Gastrocnemius medialis (tissue), 4 donors: Measurements from ENCODE around the gene CIB4.

ENCODE experiments used
- CTCF ChIP-seq, 5 experiments: fragments of 450-650 bp in 3 of 5; fragments of 200-600 bp in 2 of 5; sonication (generic) in 2 of 5; IDR thresholded peaks in 4 of 5; conservative IDR thresholded peaks in 1 of 5; 1 replicate in 4 of 5; 2 replicates in 1 of 5; pipeline ENCODE4 v1.5.1; 2016 to 2019; ENCODE audit warnings: antibody characterized with exemption in 5 of 5, mild to moderate bottlenecking in 3 of 5, moderate library complexity in 3 of 5
- POLR2A ChIP-seq, 2 donors: fragments of 450-650 bp; IDR thresholded peaks; one replicate each; pipeline ENCODE4 v1.6.1; 2017; ENCODE audit warnings: antibody characterized with exemption in 2 of 2, mild to moderate bottlenecking in 2 of 2, moderate library complexity in 2 of 2

GRCh38 chr2:26587994-26588393 lies 53.2 kb downstream of the CIB4 start:
- TF ChIP-seq CTCF (IDR thresholded peaks at IDR 0.05 in 4 of 5, conservative IDR thresholded peaks at IDR 0.05 in 1 of 5), result no peak
- TF ChIP-seq POLR2A (IDR thresholded peaks at IDR 0.05), result no peak
